Activated CD4-positive, alpha-beta T cell treated with anti-CD3 and anti-CD28 coated beads, Interleukin-2, amount 50 U/mL, for 1 hour (primary cell): ENCODE data around the gene RHOXF1.
"Not testable (repeated sequence)": the region's sequence is repeated elsewhere in the genome, so short reads cannot be mapped to it uniquely, and the experiment has no call there.

ENCODE experiments used
- DNase-seq: peaks from one replicate; pipeline ENCODE4 v3.0.0-alpha.2; 2020

The RHOXF1 gene, protein sequence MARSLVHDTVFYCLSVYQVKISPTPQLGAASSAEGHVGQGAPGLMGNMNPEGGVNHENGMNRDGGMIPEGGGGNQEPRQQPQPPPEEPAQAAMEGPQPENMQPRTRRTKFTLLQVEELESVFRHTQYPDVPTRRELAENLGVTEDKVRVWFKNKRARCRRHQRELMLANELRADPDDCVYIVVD

GRCh38 chrX:120115438-120115963 is at the start of gene RHOXF1:
TSS of gene RHOXF1 (minus strand) at chrX:120115913. CDS start at chrX:120115862, 51 bp downstream.
- no peak for DNase-seq

- DNase-seq: not testable (repeated sequence)
Measured at GRCh38 chrX:120159086-120159485, 43.4 kb upstream of the RHOXF1 start.

DNA sequence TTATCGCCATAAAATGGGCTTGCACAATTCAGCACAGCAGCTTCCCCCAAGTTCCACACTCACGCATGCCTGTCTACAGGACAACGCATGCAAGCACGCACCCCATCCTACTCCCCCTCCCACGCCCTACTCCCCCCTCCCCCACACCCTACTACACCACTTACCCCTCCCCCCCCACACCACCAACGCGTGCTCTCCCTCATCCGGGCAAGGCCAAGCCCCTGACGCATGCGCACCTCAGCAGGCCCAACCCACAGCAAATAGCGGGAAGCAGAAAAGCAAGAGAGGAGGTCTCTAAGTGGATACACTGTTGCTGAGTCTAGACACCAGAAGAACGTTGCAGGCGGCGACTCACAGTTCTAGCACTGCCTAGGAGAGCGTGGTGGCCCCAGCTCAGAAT is 42.6 kb upstream of the RHOXF1 start, which contains the start of gene RHOXF2:
TSS of gene RHOXF2 (plus strand) at position 301 of the 400 bp plus-strand sequence. CDS start 138 bp downstream, outside the sequence.
- not testable (repeated sequence) for DNase-seq

DNA sequence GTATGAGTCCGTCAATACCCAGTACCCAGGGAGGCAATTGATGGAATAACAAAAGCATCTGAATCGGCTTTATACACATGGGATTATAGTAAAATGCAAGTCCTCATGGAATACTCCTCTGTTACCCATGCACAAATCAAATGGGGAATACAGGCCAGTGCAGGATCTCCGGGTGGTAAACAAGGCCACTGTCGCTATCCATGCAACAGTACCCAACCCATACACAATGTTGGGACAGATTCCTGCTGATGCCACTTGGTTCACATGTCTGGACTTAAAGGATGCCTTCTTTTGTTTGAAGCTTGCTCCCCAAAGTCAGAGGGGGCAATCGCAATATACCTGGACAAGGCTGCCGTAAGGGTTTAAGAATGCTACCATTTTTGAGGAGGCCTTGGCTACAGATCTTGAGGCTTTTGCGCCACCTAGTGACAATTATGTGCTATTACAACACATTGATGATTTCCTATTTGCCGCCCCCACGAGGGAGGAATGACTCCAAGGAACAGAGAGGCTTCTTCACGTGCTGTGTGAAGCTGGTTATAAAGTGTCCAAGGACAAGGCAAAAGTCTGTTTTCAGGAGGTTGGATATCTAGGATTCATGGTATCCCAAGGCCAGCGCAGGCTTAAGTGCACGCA is 34.5 kb upstream of the RHOXF1 start:
- not testable (repeated sequence) for DNase-seq

DNA sequence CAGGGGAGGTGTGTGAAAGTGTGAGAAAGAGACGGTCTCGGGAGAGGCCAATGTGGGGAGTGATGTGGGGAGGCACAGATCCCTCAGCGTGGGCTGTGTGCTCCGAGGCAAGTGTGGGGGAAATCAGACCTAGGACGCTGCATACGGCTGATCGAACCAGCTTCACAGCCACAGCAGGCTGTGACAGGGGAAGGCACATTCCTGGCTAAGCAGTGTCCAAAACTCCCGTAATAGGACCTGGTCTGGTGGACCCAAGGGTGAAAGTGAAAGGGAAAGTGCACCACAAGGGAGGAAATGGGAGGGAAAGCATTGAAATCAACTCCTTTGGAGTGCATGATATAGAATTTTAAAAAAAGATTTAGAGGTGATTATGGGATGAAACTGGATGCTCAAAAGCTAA is 31.8 kb upstream of the RHOXF1 start:
- DNase-seq: no peak

DNA sequence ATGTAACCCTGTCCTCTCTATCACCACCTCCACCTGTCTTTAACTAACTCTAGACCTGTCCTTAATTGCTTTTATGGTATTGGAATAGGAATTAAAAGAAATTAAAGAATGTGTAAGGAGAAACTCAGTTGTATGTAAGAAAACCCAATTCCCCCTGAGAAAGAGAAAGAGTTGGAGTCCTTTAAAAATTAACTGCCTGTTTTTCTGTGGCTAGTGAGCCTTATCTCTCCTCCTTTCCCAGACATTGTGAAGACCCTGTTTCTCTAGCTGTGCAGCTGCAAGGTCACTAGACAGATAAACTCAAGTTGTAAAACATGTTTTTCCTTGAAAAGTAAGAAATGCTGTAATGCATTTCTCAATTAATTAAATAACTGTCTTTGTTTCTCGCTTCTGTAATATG is 30.6 kb upstream of the RHOXF1 start:
- DNase-seq: not testable (repeated sequence)

DNA sequence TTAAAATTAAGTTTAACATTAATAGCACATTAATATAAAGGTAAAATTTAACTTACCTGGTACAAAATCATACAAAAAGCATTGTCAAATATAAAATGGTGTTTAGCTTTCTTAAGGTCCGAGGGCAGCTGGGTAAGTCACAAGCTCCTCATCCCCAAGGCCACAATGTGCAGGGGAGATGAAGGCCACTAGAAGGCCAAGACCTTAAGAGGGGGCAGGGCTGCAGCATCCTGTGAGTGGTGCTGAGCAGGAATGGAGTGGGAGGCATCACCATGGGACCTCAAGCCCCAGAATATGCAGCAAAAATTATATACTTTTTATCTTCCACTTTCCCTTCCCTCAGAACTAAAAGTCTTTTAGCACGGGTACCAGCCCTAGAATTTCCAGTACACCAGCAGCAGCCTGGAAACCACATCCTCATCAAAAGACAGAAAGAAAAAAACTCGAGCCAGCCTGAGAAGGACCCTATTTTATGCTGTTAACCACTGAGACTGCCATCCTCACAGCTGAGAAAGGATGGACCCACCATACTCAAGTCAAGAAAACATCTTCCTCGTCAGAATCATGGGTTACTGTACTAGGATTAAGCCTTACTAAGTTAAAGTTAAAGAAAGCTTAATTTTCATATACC is 29.7 kb upstream of the RHOXF1 start:
- no peak for DNase-seq

DNA sequence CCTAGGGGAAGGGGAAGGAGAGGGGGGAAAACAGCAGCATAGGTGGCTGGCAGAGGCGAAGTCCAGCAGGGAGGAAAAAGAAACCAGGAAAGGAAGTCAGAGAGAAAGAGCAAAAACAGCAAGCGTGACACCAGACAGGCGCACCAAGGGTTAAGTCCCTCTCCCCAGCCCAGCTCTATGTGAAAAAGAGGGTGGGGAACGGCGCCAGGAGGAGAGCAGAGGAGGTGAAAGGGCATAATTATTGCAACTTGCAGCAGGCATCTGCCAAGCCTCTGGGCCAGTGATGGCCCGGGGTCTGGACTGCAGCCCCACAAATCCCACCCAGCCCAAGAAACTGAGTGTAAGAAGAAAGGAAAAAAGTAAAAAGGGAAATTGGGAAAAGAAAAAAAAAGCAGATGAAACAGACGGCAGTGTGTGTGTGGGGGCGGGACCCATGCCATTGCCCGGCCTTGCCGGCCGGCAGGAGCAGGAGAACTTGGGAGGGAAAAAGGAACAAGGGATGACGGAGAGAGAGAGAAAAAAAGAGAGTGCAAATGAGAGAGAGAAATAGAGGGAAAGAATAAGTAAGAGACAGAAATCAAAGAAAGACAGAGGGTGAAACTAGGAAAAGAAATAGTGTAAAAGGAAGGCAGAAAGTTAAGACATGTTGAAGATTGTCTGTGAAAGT is 28.6 kb upstream of the RHOXF1 start:
- DNase-seq: no peak

- no peak for DNase-seq
Measured at GRCh38 chrX:120140293-120140981, 24.7 kb upstream of the RHOXF1 start.

DNA sequence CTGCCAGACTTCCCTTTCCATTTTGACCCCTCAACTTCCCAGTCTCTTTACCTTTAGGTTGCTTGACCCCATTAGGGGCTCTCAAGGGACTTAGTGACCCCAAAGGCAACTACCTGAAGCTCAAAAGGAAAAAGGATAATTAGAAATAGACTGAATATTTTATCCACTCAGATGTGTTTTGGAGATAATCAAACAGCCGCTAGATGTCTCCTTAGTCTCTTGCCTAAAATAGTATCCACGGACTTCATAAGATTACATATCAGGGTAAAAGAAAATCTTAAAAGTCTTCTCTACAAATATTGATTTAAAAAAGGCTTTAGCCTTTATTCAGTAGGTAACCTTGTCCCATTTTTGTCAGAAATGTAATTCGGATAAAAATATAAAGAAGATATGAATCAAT is 21.7 kb upstream of the RHOXF1 start:
- DNase-seq: no peak

- no peak for DNase-seq
Measured at GRCh38 chrX:120136840-120137239, 21.1 kb upstream of the RHOXF1 start.

- no peak for DNase-seq
Measured at GRCh38 chrX:120136128-120136527, 20.4 kb upstream of the RHOXF1 start.

- not testable (repeated sequence) for DNase-seq
Measured at GRCh38 chrX:120128306-120128846, 12.7 kb upstream of the RHOXF1 start.

- no peak for DNase-seq
Measured at GRCh38 chrX:120125444-120125843, 9.7 kb upstream of the RHOXF1 start.

DNA sequence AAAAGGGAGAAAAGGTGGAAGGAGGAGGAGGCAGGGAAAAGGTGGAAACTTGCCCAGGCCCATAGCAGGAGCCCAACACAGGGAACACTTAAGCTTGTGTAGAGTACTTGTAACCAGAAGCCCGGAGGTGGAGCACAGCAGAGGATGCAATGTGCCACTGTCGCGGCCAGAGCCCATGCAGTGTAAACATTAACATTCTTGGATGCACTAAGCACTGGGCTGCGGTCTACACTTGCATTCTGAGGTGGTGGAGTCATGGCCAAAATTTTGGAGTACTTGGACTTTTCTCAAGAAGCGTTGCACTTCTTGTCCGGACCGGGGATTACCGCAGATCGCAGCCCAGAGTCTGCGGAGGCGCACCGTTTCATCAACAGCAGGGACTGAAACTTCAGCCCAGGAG is 4.5 kb upstream of the RHOXF1 start:
- no peak for DNase-seq

DNA sequence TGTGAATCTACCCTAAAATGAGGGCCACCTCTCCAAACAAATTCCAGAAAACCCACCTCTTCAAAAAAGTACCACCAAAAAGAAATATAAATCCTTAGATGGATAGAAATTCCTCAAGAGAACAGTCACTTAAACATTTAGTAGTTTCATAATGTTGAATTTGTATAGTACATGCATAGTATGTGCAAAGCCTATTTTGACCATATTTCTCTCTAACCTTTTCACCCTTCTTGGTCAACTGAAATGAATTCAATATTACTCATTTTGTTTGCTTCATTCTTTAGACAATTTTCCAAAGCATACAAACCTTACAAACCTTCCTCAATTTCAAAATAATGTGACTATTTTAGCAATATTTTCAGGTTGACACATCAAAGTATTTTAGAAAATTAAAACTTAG is 4.1 kb downstream of the RHOXF1 start:
- DNase-seq: no peak

- no peak for DNase-seq
Measured at GRCh38 chrX:120109378-120109777, 6.3 kb downstream of the RHOXF1 start.

DNA sequence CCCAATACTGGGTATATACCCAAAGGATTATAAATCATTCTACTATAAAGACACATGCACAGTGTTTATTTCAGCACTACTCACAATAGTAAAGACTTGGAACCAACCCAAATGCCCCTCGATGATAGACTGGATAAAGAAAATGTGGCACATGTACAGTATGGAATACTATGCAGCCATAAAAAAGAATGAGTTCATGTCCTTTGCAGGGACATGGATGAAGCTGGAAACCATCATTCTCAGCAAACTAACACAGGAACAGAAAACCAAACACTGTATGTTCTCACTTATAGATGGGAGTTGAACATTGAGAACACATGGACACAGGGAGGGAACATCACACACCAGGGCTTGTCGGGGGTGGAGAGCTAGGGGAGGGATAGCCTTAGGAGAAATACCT is 11.0 kb downstream of the RHOXF1 start:
- DNase-seq: not testable (repeated sequence)

GRCh38 chrX:120101057-120101456 is 14.7 kb downstream of the RHOXF1 start:
- DNase-seq: not testable (repeated sequence)

DNA sequence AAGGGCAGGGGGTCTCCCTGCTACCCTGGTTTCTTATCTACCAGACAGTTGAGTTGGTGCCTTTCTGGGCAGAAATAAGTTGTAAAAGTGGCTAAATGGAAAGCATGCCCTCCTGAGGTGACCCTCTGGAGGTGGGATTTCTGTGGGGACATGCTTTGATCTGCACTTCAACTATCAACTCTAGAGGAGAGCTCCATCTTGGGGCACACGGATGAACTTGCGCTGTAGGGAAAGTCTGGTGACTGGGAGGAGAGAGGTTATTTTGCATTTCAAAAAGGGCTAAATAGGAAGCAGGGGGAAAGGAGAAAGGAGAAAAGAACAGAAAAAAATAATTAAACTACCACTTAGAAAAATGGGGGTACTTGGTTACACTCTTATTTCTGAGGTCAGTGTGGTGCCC is 25.5 kb downstream of the RHOXF1 start:
- no peak for DNase-seq

GRCh38 chrX:120087289-120088017 is 28.3 kb downstream of the RHOXF1 start:
- DNase-seq: no peak
